GM12873 (cell line): ENCODE data around the gene KCNH1.

ENCODE experiments used
- CTCF ChIP-seq: IDR thresholded peaks from 2 replicates; pipeline ENCODE4 v1.5.1; 2012; ENCODE audit warnings: low read depth, mild to moderate bottlenecking, moderate library complexity, low read length, control low read depth; ENCODE audit not compliant: insufficient read depth; ENCODE audit errors: missing control alignments

KCNH1 gene

GRCh38 chr1:210916548-210916947, 217.4 kb downstream of the KCNH1 start:
- TF ChIP-seq CTCF, result no peak

GRCh38 chr1:210915890-210916507, 217.9 kb downstream of the KCNH1 start:
- TF ChIP-seq CTCF, result no peak

GRCh38 chr1:210912752-210913151, 221.2 kb downstream of the KCNH1 start:
- no peak for TF ChIP-seq CTCF

GRCh38 chr1:210910020-210910575, 223.8 kb downstream of the KCNH1 start:
- TF ChIP-seq CTCF, result no peak

GRCh38 chr1:210908791-210909190, 225.2 kb downstream of the KCNH1 start:
- no peak for TF ChIP-seq CTCF

GRCh38 chr1:210908257-210908656, 225.7 kb downstream of the KCNH1 start:
- TF ChIP-seq CTCF, result no peak

GRCh38 chr1:210907251-210907805, 226.6 kb downstream of the KCNH1 start:
- no peak for TF ChIP-seq CTCF
